Mesenchymal stem cell (in vitro differentiated cells and primary cell): ENCODE data around the gene RSRC2.
"Not testable (repeated sequence)": the region's sequence is repeated elsewhere in the genome, so short reads cannot be mapped to it uniquely, and the experiment has no call there.

Source experiments
- DNase-seq: peaks from one replicate; pipeline ENCODE4 v3.0.0-alpha.2; 2013
- H2AFZ ChIP-seq: one replicate; pipeline ENCODE4 v1.6.1; 2013; ENCODE audit warnings: low read depth, mild to moderate bottlenecking, control low read depth, inconsistent platforms, low read length, moderate library complexity
- H2AK5ac ChIP-seq: 2 replicates; pipeline ENCODE4 v1.6.1; 2013; ENCODE audit warnings: low read length, moderate library complexity, mild to moderate bottlenecking, inconsistent platforms; ENCODE audit not compliant: severe bottlenecking
- H2BK120ac ChIP-seq: one replicate; pipeline ENCODE4 v1.6.1; 2013; ENCODE audit warnings: low read depth, mild to moderate bottlenecking, inconsistent platforms, low read length, moderate library complexity
- H2BK12ac ChIP-seq, 2 experiments: one replicate each; pipeline ENCODE4 v1.6.1; 2013; ENCODE audit warnings: inconsistent platforms in 2 of 2, low read length in 2 of 2, mild to moderate bottlenecking in 2 of 2, moderate library complexity in 2 of 2, control low read depth in 1 of 2
- H2BK15ac ChIP-seq: one replicate; pipeline ENCODE4 v1.6.1; 2013; ENCODE audit warnings: mild to moderate bottlenecking, low read depth, inconsistent platforms; ENCODE audit not compliant: poor library complexity, severe bottlenecking
- H2BK5ac ChIP-seq: 2 replicates; pipeline ENCODE4 v1.6.1; 2013; ENCODE audit warnings: low read depth, mild to moderate bottlenecking, low read length, control low read depth, inconsistent platforms; ENCODE audit not compliant: poor library complexity, severe bottlenecking
- H3K14ac ChIP-seq, 2 experiments: one replicate each; pipeline ENCODE4 v1.6.1; 2013; ENCODE audit warnings: inconsistent platforms in 2 of 2, low read length in 2 of 2, control low read depth in 1 of 2, mild to moderate bottlenecking in 1 of 2, moderate library complexity in 1 of 2
- H3K18ac ChIP-seq, 2 experiments: one replicate each; pipeline ENCODE4 v1.6.1; 2013; ENCODE audit warnings: inconsistent platforms in 2 of 2, low read length in 2 of 2, control low read depth in 1 of 2, low read depth in 1 of 2, mild to moderate bottlenecking in 1 of 2
- H3K23ac ChIP-seq, 2 experiments: one replicate each; pipeline ENCODE4 v1.6.1; 2013; ENCODE audit warnings: inconsistent platforms in 2 of 2, low read length in 2 of 2, mild to moderate bottlenecking in 2 of 2, moderate library complexity in 2 of 2, control low read depth in 1 of 2
- H3K27ac ChIP-seq: 2 replicates; pipeline ENCODE4 v1.5.1; 2013; ENCODE audit warnings: mild to moderate bottlenecking, moderate library complexity, low read length, control low read depth, inconsistent platforms; ENCODE audit not compliant: poor library complexity, severe bottlenecking
- H3K27me3 ChIP-seq, 2 experiments: 2 replicates each; pipeline versions ENCODE4 v1.6.1 to v1.7.0; 2013; ENCODE audit warnings: low read length in 2 of 2, mild to moderate bottlenecking in 2 of 2, moderate library complexity in 2 of 2, control low read depth in 1 of 2, inconsistent platforms in 1 of 2; ENCODE audit not compliant: control insufficient read depth in 1 of 2, insufficient read depth in 1 of 2
- H3K36me3 ChIP-seq, 2 experiments: 2 replicates each; pipeline versions ENCODE4 v1.6.1 to v1.7.0; 2013; ENCODE audit warnings: low read length in 2 of 2, control low read depth in 1 of 2, inconsistent platforms in 1 of 2, low read depth in 1 of 2, mild to moderate bottlenecking in 1 of 2; ENCODE audit not compliant: insufficient read depth in 2 of 2, control insufficient read depth in 1 of 2
- H3K4ac ChIP-seq, 2 experiments: one replicate each; pipeline ENCODE4 v1.6.1; 2013; ENCODE audit warnings: inconsistent platforms in 2 of 2, low read length in 2 of 2, mild to moderate bottlenecking in 2 of 2, moderate library complexity in 2 of 2, control low read depth in 1 of 2, low read depth in 1 of 2
- H3K4me1 ChIP-seq: 2 replicates; pipeline ENCODE4 v1.6.1; 2013; ENCODE audit warnings: low read depth, low read length, control low read depth; ENCODE audit not compliant: control insufficient read depth, insufficient read depth
- H3K4me2 ChIP-seq: 2 replicates; pipeline ENCODE4 v1.6.1; 2013; ENCODE audit warnings: low read length, mild to moderate bottlenecking, inconsistent platforms; ENCODE audit not compliant: poor library complexity, severe bottlenecking
- H3K4me3 ChIP-seq, 2 experiments: 2 replicates each; pipeline versions ENCODE4 v1.5.1 to v1.7.0; 2013; ENCODE audit warnings: low read length in 2 of 2, mild to moderate bottlenecking in 2 of 2, control low read depth in 1 of 2, low read depth in 1 of 2; ENCODE audit not compliant: insufficient read depth in 1 of 2
- H3K79me1 ChIP-seq: replicated peaks from 2 replicates; pipeline ENCODE4 v1.6.1; 2013; ENCODE audit warnings: mild to moderate bottlenecking, control low read depth, low read length, inconsistent platforms; ENCODE audit not compliant: poor library complexity, severe bottlenecking
- H3K9ac ChIP-seq: 2 replicates; pipeline ENCODE4 v1.7.0; 2013; ENCODE audit warnings: mild to moderate bottlenecking, low read length, moderate library complexity
- H3K9me3 ChIP-seq: 2 replicates; pipeline ENCODE4 v1.7.0; 2013; ENCODE audit warnings: mild to moderate bottlenecking, low read length; ENCODE audit not compliant: control insufficient read depth
- H4K8ac ChIP-seq: one replicate; pipeline ENCODE4 v1.6.1; 2013; ENCODE audit warnings: inconsistent platforms, mild to moderate bottlenecking, low read length, moderate library complexity
- H4K91ac ChIP-seq: one replicate; pipeline ENCODE4 v1.6.1; 2013; ENCODE audit warnings: mild to moderate bottlenecking, low read length, inconsistent platforms
- WGBS: methylation state at CpG from one replicate; pipeline ENCODE4 v1.1.7; 2013; ENCODE audit warnings: mixed read lengths; 5-methylcytosine and 5-hydroxymethylcytosine counted together

Gene RSRC2

GRCh38 chr12:122515275-122515674 is 11.5 kb downstream of the RSRC2 start:
- Histone ChIP-seq H4K8ac (no peak overlapping the region), H3K36me3 (peaks cover 38 to 96% of the 10 kb centered on the region in 2 experiments), H3K9ac (no peak overlapping the region), H4K91ac (no peak overlapping the region), H3K27ac (no peak overlapping the region), H2AK5ac (no peak overlapping the region), H3K4ac (no peak overlapping the region), H2BK5ac (no peak overlapping the region), H2BK15ac (no peak overlapping the region), H3K9me3 (no peaks in the 10 kb centered on the region), H3K27me3 (no peaks in the 10 kb centered on the region), H3K14ac (no peak overlapping the region), H3K4me2 (no peak overlapping the region), H3K18ac (no peak overlapping the region), H2AFZ (no peak overlapping the region), H3K4me3 (no peak overlapping the region), H2BK120ac (no peak overlapping the region), H3K79me1 (peaks cover 1% of the 10 kb centered on the region), H3K4me1 (peaks cover 3% of the 10 kb centered on the region), H2BK12ac (no peak overlapping the region), H3K23ac (no peak overlapping the region)
- WGBS = 100% methylated on average over 1 of the region's 2 CpGs
- DNase-seq = no peak

- H3K9me3 ChIP-seq = no peaks in the 10 kb centered on the region
- no peak overlapping the region for H3K4me3 ChIP-seq
- no peak overlapping the region for H2BK12ac ChIP-seq
- H3K27me3 ChIP-seq = no peaks in the 10 kb centered on the region
- no peak overlapping the region for H3K9ac ChIP-seq
- no peak overlapping the region for H4K8ac ChIP-seq
- no peak overlapping the region for H2AK5ac ChIP-seq
- H3K23ac ChIP-seq = no peak overlapping the region
- H3K14ac ChIP-seq = no peak overlapping the region
- 100% methylated on average over 3 of the region's 4 CpGs for whole genome bisulfite sequencing
- H3K18ac ChIP-seq = no peak overlapping the region
- no peak overlapping the region for H2BK120ac ChIP-seq
- H4K91ac ChIP-seq = no peak overlapping the region
- peaks cover 50 to 96% of the 10 kb centered on the region in 2 experiments for H3K36me3 ChIP-seq
- H2AFZ ChIP-seq = no peak overlapping the region
- peak overlapping the region; percentile 10 for H3K27ac ChIP-seq
- H3K79me1 ChIP-seq = peaks cover 3% of the 10 kb centered on the region
- no peak overlapping the region for H3K4ac ChIP-seq
- H3K4me2 ChIP-seq = no peak overlapping the region
- no peak overlapping the region for H2BK15ac ChIP-seq
- no peak for DNase-seq
- no peak overlapping the region for H2BK5ac ChIP-seq
- peaks cover 3% of the 10 kb centered on the region for H3K4me1 ChIP-seq
Measured at GRCh38 chr12:122513660-122514059, 13.1 kb downstream of the RSRC2 start.

GRCh38 chr12:122513028-122513427 is 13.7 kb downstream of the RSRC2 start:
- H3K27ac ChIP-seq, H2AFZ ChIP-seq, H2BK120ac ChIP-seq, H3K27me3 ChIP-seq, H2BK15ac ChIP-seq, H3K4me3 ChIP-seq, H3K23ac ChIP-seq, H2AK5ac ChIP-seq, H3K9me3 ChIP-seq, H3K4me1 ChIP-seq, H3K79me1 ChIP-seq, DNase-seq, H3K18ac ChIP-seq, H3K14ac ChIP-seq, H2BK5ac ChIP-seq, H4K91ac ChIP-seq, H3K9ac ChIP-seq, H3K4me2 ChIP-seq, H3K4ac ChIP-seq, H4K8ac ChIP-seq, H2BK12ac ChIP-seq: not testable (repeated sequence)
- H3K36me3 ChIP-seq = peaks cover 54 to 97% of the 10 kb centered on the region in 2 experiments
- WGBS = 100% methylated on average over 2 of the region's 3 CpGs

GRCh38 chr12:122508163-122508562 is 18.6 kb downstream of the RSRC2 start:
- no peak overlapping the region for H4K91ac ChIP-seq
- H3K4me2 ChIP-seq = no peak overlapping the region

More at GRCh38 chr12:122508163-122508562, 18.6 kb downstream of the RSRC2 start:
- Histone ChIP-seq H3K4me1 (no peaks in the 10 kb centered on the region), H2AFZ (no peak overlapping the region), H3K23ac (no peak overlapping the region), H3K27me3 (no peaks in the 10 kb centered on the region), H3K27ac (no peak overlapping the region), H2BK15ac (no peak overlapping the region), H3K18ac (no peak overlapping the region), H2BK5ac (no peak overlapping the region), H2AK5ac (no peak overlapping the region), H3K4ac (no peak overlapping the region), H3K9ac (no peak overlapping the region), H3K9me3 (no peaks in the 10 kb centered on the region), H2BK12ac (no peak overlapping the region), H3K79me1 (peaks cover 12% of the 10 kb centered on the region), H3K14ac (no peak overlapping the region), H3K4me3 (no peak overlapping the region), H2BK120ac (no peak overlapping the region), H3K36me3 (peaks cover 62 to 98% of the 10 kb centered on the region in 2 experiments), H4K8ac (no peak overlapping the region)
- DNase-seq = no peak
- 98% methylated on average over 5 of the region's 5 CpGs for WGBS
